HepG2 (cell line): Measurements from ENCODE around the gene SLC1A4. TPM values are rescaled to one million over a fixed set of nuclear protein-coding genes. Genes with fewer than 3 reads are reported as not detected.

Experiments
- ATAC-seq: fragments of 200-7000 bp; cut with Tn5 transposase; 3 replicates; pipeline ENCODE4 v1.9.1; 2020; ENCODE audit warnings: mild to moderate bottlenecking, moderate library complexity
- BruUV-seq: library from RNA; stranded (reverse); fragments of 400-500 nt; replicated peaks from 2 replicates; lab custom pipeline; 2021; lab: Mats Ljungman, UMichigan
- CTCF ChIA-PET: fragments of 300-600 bp; formaldehyde crosslinking; extraction: SDS; loops from one replicate; lab custom pipeline; 2021; ENCODE audit warnings: low total read pairs, inconsistent platforms, low intra/inter-chr PET ratio; lab: Yijun Ruan, JAX
- POLR2A ChIA-PET: fragments of 350-600 bp; sonication (Branson Sonifier 250); formaldehyde crosslinking; loops from one replicate; lab custom pipeline; 2020; ENCODE audit warnings: antibody characterized with exemption, inconsistent platforms; lab: Yijun Ruan, JAX
- DNase-seq: peaks from one replicate; pipeline ENCODE4 v3.0.0-alpha.2; 2015; ENCODE audit warnings: low spot score
- FAIRE-seq: peaks from 3 replicates; lab custom pipeline; 2011; peaks lifted over from hg19 to GRCh38; lab: Jason Lieb, UNC
- H2AFZ ChIP-seq: one replicate; pipeline ENCODE4 v1.6.1; 2011; ENCODE audit warnings: low read length, inconsistent platforms
- H3K27ac ChIP-seq: fragments of 300-600 bp; 3 replicates; pipeline ENCODE4 v1.8.0; 2011; ENCODE audit warnings: mixed run types, mild to moderate bottlenecking, mixed read lengths, low read length, inconsistent platforms; ENCODE audit not compliant: insufficient read depth; ENCODE audit errors: extremely low read length
- H3K27me3 ChIP-seq, 2 experiments: fragments of 200-600 bp in 1 of 2; 2 replicates in 1 of 2; 3 replicates in 1 of 2; pipeline versions ENCODE4 v1.6.0 to v1.8.0; 2011; ENCODE audit warnings: low read length in 2 of 2, mild to moderate bottlenecking in 2 of 2, moderate library complexity in 2 of 2, inconsistent platforms in 1 of 2; ENCODE audit not compliant: insufficient read depth in 2 of 2, control insufficient read depth in 1 of 2
- H3K36me3 ChIP-seq, 2 experiments: fragments of 200-600 bp in 1 of 2; replicated peaks in 1 of 2; 2 replicates in 1 of 2; 3 replicates in 1 of 2; pipeline versions ENCODE4 v1.5.1 to v1.8.0; 2011; ENCODE audit warnings: low read length in 2 of 2, inconsistent platforms in 1 of 2; ENCODE audit not compliant: insufficient read depth in 2 of 2, control insufficient read depth in 1 of 2
- H3K4me1 ChIP-seq: 2 replicates; pipeline ENCODE4 v1.5.1; 2012; ENCODE audit warnings: low read length, inconsistent platforms; ENCODE audit not compliant: insufficient read depth
- H3K4me2 ChIP-seq: 2 replicates; pipeline ENCODE4 v1.6.0; 2011; ENCODE audit warnings: low read depth, low read length, inconsistent platforms
- H3K4me3 ChIP-seq, 3 experiments: fragments of 200-600 bp in 1 of 3; sonication (generic), shearing (Covaris generic) in 1 of 3; replicated peaks in 1 of 3; 2 replicates each; pipeline ENCODE4 v1.5.1; 2011 to 2016; ENCODE audit warnings: low read length in 3 of 3, inconsistent platforms in 2 of 3, low read depth in 2 of 3, mild to moderate bottlenecking in 2 of 3, control low read depth in 1 of 3, mixed read lengths in 1 of 3; ENCODE audit not compliant: insufficient read depth in 1 of 3
- H3K79me2 ChIP-seq: one replicate; pipeline ENCODE4 v1.6.1; 2011; ENCODE audit warnings: low read length, inconsistent platforms; ENCODE audit not compliant: insufficient read depth
- H3K9ac ChIP-seq: 2 replicates; pipeline ENCODE4 v1.6.0; 2011; ENCODE audit warnings: mild to moderate bottlenecking, low read depth, low read length, inconsistent platforms; ENCODE audit not compliant: insufficient read depth
- H3K9me3 ChIP-seq: 2 replicates; pipeline ENCODE4 v1.5.1; 2012; ENCODE audit warnings: mild to moderate bottlenecking, low read length
- H4K20me1 ChIP-seq: 2 replicates; pipeline ENCODE4 v1.6.0; 2011; ENCODE audit warnings: inconsistent platforms, mild to moderate bottlenecking, low read length, moderate library complexity; ENCODE audit not compliant: insufficient read depth
- GTF3A ChIP-seq: sonication (generic); formaldehyde crosslinking; conservative IDR thresholded peaks from 2 replicates; pipeline ENCODE4 v1.4.0; 2020; ENCODE audit warnings: mild to moderate bottlenecking, missing genetic modification reagents
- JUNB ChIP-seq: sonication (generic); formaldehyde crosslinking; IDR thresholded peaks from 2 replicates; pipeline ENCODE4 v1.8.0; 2022; ENCODE audit warnings: missing genetic modification reagents, mild to moderate bottlenecking, borderline replicate concordance
- MED13 ChIP-seq: sonication (generic); formaldehyde crosslinking; IDR thresholded peaks from 2 replicates; pipeline ENCODE4 v1.5.0; 2020; ENCODE audit warnings: missing genetic modification reagents
- PHF5A ChIP-seq: IDR thresholded peaks from one replicate; pipeline ENCODE4 v1.6.1; 2018; ENCODE audit warnings: low read depth, missing genetic modification reagents; ENCODE audit not compliant: unreplicated experiment
- SUZ12 ChIP-seq: fragments of 150-350 bp; IDR thresholded peaks from 2 replicates; pipeline ENCODE4 v1.6.1; 2014; ENCODE audit warnings: low read depth, low read length
- ZKSCAN5 ChIP-seq: sonication (generic); formaldehyde crosslinking; IDR thresholded peaks from 2 replicates; pipeline ENCODE4 v1.5.1; 2020; ENCODE audit warnings: mild to moderate bottlenecking, missing genetic modification reagents
- ZNF17 ChIP-seq: sonication (generic); formaldehyde crosslinking; IDR thresholded peaks from 2 replicates; pipeline ENCODE4 v1.5.0; 2020; ENCODE audit warnings: mild to moderate bottlenecking, missing genetic modification reagents
- ZNF232 ChIP-seq: sonication (generic); formaldehyde crosslinking; IDR thresholded peaks from 2 replicates; pipeline ENCODE4 v1.4.0; 2020; ENCODE audit warnings: missing genetic modification reagents, borderline replicate concordance
- ZNF367 ChIP-seq: sonication (generic); formaldehyde crosslinking; IDR thresholded peaks from 2 replicates; pipeline ENCODE4 v1.4.0; 2020; ENCODE audit warnings: missing genetic modification reagents, borderline replicate concordance
- ZNF430 ChIP-seq: sonication (generic); formaldehyde crosslinking; IDR thresholded peaks from 2 replicates; pipeline ENCODE4 v1.9.0; 2021; ENCODE audit warnings: mild to moderate bottlenecking, missing genetic modification reagents
- WGBS: methylation state at CpG from one replicate; pipeline ENCODE4 v1.1.6; 2017; ENCODE audit warnings: low lambda C conversion rate; 5-methylcytosine and 5-hydroxymethylcytosine counted together
- in situ Hi-C: cut with HindIII; loops from 2 replicates; pipeline ENCODE4 v1.10.0; 2017; ENCODE audit warnings: low pct_unique_long_range_greater_than_20kb; ENCODE audit not compliant: extremely low pct_ligation_motif_present
- intact Hi-C: fragments of 100-400 bp; cut with micrococcal nuclease; formaldehyde crosslinking; loops from one replicate; pipeline ENCODE4 v1.10.0; 2022; ENCODE audit not compliant: unreplicated experiment
- polyA plus RNA-seq, 8 experiments: library from polyadenylated mRNA; depleted of rRNA in 3 of 8; stranded (reverse) in 7 of 8; unstranded in 1 of 8; fragments of >200 nt; fragmentation: Illumina TruSeq in 4 of 8; extraction: Trizol in 4 of 8; gene quantifications; 2 replicates each; pipeline versions ENCODE4 v1.2.1 to v1.2.3, GENCODE V29; 2011 to 2016; ENCODE audit warnings: low read depth in 4 of 8, missing spikeins in 1 of 8, mixed read lengths in 1 of 8; ENCODE audit not compliant: insufficient read depth in 1 of 8
- total RNA-seq, 5 experiments: library from RNA; depleted of rRNA; stranded (reverse); fragments of >200 nt; fragmentation: Illumina TruSeq; extraction: Trizol; gene quantifications; 2 replicates each; pipeline ENCODE4 v1.2.3, GENCODE V29; 2016; ENCODE audit warnings: low read depth in 1 of 5
- TF ChIP-seq, protein P1 (sequence below): sonication (generic); formaldehyde crosslinking; IDR thresholded peaks from 2 replicates; pipeline ENCODE4 v1.4.0; 2020; ENCODE audit warnings: mild to moderate bottlenecking, missing genetic modification reagents
- TF ChIP-seq, protein P2 (sequence below): sonication (generic); formaldehyde crosslinking; conservative IDR thresholded peaks from 2 replicates; pipeline ENCODE4 v1.4.0; 2020; ENCODE audit warnings: mild to moderate bottlenecking, missing genetic modification reagents, moderate library complexity

Gene SLC1A4
- total and polyA plus RNA-seq, 2 of the 13 experiments (the other 11 are each of a cell fraction or from before 2014, with no cell fraction given) = 21.0 to 39.6 TPM

DNA sequence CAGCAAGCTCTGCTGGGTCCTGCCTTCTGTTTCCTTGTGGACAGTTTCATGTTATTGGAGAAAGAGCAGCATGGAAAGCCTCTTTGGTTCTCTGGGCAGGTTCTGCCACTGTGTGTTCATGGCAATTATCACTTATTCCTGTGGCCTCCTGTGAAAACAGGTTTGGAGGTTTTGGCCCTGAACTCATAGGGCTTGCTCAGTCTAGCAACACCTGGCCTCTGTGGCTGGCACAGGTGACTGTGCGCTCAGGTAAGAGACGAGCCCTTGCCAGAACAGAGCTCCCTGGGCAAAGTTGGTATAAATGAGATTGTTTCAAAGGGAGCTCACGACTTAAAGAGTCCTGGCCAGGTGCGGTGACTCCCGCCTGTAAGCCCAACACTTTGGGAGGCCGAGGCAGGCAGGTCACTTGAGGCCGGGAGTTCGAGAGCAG is 72.7 kb downstream of the SLC1A4 start:
- Histone ChIP-seq H3K79me2 (peaks cover 80% of the 10 kb centered on the region), H3K27me3 (no peaks in the 10 kb centered on the region; a peak in 1 of 5 replicates), H3K27ac (no peak overlapping the region), H4K20me1 (peaks cover 4% of the 10 kb centered on the region), H3K4me2 (no peak overlapping the region), H3K9ac (no peak overlapping the region), H2AFZ (no peak overlapping the region), H3K4me3 (no peak overlapping the region), H3K9me3 (no peaks in the 10 kb centered on the region), H3K36me3 (no peaks in the 10 kb centered on the region; a peak in 1 of 5 replicates), H3K4me1 (peaks cover 86% of the 10 kb centered on the region)
- ATAC-seq = no peak
- intact Hi-C loops (no loop called here), in situ Hi-C loops (loop anchor here (25.0 kb wide), 1 partner anchor 500 kb away; no protein-coding TSS in a partner anchor)
- no peak for DNase-seq
- no peak for FAIRE-seq
- POLR2A ChIA-PET = interaction anchor here (2.1 kb wide), 1 partner anchor 68 kb away, joined by 7 read pairs; the partner anchor contains the start of gene RAB1A
- CTCF ChIA-PET = no interaction called here
- BruUV-seq = no TSS peak
- 98% methylated on average over 8 of the region's 8 CpGs for WGBS
- no peak for TF ChIP-seq GTF3A (CRISPR knock-in tag)
- no peak for TF ChIP-seq ZKSCAN5 (CRISPR knock-in tag)
- TF ChIP-seq, protein P1, sequence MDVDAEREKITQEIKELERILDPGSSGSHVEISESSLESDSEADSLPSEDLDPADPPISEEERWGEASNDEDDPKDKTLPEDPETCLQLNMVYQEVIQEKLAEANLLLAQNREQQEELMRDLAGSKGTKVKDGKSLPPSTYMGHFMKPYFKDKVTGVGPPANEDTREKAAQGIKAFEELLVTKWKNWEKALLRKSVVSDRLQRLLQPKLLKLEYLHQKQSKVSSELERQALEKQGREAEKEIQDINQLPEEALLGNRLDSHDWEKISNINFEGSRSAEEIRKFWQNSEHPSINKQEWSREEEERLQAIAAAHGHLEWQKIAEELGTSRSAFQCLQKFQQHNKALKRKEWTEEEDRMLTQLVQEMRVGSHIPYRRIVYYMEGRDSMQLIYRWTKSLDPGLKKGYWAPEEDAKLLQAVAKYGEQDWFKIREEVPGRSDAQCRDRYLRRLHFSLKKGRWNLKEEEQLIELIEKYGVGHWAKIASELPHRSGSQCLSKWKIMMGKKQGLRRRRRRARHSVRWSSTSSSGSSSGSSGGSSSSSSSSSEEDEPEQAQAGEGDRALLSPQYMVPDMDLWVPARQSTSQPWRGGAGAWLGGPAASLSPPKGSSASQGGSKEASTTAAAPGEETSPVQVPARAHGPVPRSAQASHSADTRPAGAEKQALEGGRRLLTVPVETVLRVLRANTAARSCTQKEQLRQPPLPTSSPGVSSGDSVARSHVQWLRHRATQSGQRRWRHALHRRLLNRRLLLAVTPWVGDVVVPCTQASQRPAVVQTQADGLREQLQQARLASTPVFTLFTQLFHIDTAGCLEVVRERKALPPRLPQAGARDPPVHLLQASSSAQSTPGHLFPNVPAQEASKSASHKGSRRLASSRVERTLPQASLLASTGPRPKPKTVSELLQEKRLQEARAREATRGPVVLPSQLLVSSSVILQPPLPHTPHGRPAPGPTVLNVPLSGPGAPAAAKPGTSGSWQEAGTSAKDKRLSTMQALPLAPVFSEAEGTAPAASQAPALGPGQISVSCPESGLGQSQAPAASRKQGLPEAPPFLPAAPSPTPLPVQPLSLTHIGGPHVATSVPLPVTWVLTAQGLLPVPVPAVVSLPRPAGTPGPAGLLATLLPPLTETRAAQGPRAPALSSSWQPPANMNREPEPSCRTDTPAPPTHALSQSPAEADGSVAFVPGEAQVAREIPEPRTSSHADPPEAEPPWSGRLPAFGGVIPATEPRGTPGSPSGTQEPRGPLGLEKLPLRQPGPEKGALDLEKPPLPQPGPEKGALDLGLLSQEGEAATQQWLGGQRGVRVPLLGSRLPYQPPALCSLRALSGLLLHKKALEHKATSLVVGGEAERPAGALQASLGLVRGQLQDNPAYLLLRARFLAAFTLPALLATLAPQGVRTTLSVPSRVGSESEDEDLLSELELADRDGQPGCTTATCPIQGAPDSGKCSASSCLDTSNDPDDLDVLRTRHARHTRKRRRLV (CRISPR knock-in tag) = no peak
- TF ChIP-seq ZNF367 = no peak
- TF ChIP-seq JUNB (CRISPR knock-in tag) = no peak
- TF ChIP-seq ZNF232 (CRISPR knock-in tag) = no peak
- TF ChIP-seq ZNF430 (CRISPR knock-in tag) = no peak
- no peak for TF ChIP-seq SUZ12
- no peak for TF ChIP-seq PHF5A (CRISPR knock-in tag)
- TF ChIP-seq ZNF17 = no peak
- no peak for TF ChIP-seq MED13 (CRISPR knock-in tag)
- TF ChIP-seq, protein P2, sequence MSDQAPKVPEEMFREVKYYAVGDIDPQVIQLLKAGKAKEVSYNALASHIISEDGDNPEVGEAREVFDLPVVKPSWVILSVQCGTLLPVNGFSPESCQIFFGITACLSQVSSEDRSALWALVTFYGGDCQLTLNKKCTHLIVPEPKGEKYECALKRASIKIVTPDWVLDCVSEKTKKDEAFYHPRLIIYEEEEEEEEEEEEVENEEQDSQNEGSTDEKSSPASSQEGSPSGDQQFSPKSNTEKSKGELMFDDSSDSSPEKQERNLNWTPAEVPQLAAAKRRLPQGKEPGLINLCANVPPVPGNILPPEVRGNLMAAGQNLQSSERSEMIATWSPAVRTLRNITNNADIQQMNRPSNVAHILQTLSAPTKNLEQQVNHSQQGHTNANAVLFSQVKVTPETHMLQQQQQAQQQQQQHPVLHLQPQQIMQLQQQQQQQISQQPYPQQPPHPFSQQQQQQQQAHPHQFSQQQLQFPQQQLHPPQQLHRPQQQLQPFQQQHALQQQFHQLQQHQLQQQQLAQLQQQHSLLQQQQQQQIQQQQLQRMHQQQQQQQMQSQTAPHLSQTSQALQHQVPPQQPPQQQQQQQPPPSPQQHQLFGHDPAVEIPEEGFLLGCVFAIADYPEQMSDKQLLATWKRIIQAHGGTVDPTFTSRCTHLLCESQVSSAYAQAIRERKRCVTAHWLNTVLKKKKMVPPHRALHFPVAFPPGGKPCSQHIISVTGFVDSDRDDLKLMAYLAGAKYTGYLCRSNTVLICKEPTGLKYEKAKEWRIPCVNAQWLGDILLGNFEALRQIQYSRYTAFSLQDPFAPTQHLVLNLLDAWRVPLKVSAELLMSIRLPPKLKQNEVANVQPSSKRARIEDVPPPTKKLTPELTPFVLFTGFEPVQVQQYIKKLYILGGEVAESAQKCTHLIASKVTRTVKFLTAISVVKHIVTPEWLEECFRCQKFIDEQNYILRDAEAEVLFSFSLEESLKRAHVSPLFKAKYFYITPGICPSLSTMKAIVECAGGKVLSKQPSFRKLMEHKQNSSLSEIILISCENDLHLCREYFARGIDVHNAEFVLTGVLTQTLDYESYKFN = no peak
